Measurements from ENCODE around the gene ACER1.
"Not testable (repeated sequence)": the region's sequence is repeated elsewhere in the genome, so short reads cannot be mapped to it uniquely, and the experiment has no call there.

The ACER1 gene

DNA sequence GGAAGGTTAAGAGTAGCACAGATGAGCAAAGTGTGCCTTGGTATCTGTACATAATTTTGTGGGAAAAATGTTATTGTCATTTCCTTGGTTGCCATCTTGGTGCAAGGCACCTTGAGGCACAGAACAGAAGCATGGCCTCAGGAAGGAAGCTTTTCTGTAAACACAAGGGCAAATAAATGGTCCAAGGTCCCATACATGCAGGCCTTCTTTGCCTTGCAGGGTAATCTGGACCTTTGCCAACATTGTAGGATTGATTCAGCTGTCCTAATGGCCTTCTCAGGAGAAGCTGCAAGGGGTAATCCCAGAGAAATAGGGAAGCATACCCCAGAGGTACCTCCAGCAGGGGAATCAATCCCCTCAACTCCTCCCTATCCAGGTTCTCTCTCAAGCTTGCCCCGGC is 44.7 kb downstream of the ACER1 start:
- no peak for DNase-seq

DNA sequence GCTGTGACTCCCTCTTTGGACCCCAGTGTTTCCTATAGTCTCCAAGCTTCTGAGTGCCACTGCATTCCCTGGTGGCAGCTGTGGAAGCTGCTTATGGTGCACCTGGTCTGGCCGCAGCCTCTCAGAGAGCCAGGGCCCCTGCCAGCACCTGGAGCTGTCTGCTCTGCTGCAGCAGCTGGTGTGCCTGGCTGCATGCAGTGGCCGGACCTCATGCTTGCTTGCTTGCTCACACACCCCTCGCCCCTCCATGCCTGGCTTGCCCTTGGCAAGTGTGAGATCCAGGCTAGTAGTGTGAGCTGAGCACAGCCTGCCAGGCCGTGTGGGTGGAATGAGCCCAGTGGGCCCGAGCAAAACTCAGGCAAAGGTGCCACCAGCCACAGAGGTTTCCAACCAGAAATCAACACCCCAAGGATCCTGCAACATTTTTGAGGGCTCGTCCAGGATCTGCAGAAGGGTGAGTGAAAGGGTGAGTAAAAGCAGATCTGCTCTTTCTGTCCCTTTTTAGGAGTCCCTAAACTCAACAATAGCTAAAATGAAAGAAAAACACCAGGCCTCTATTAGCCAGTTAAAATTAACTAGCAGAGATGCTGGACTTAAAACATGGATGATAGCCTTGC is 46.0 kb downstream of the ACER1 start:
- DNase-seq = no peak

GRCh38 chr19:6286676-6287075 is 46.7 kb downstream of the ACER1 start:
- no peak for DNase-seq

GRCh38 chr19:6282393-6282792 is 51.0 kb downstream of the ACER1 start:
- not testable (repeated sequence) for DNase-seq

DNA sequence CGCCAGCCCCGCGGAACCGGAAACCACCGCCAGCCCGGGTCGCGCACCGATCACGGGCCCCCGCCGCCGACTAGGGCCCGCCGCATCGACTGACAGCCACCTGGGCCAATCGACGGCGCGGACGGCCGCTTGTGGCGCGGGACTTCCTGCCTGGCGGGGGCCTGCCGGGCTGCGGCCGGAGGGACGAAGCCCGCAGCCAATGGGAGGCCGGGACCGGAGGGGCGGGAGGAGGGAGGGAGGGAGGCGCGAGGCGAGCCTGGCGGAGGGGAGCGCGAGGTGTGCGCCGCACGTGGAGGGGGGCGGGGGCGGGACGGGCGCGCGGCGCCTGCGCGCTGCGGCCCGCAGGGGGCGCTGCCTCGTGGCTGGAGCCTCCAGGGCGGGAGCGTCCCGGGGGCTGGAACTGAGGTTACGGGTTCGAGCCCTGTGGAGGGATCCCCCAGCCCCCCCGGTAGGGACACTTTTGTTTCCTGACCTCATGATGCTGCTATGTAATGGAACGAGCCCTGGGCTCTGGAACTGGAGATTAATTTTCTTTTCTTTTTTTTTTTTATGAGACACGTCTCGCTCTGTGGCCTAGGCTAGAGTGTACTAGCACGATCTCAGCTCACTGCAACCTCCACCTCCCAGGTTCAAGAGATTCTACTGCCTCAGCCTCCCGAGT is 53.4 kb downstream of the ACER1 start, which contains the start of gene MLLT1:
TSS of gene MLLT1 (minus strand) at position 45 of the 661 bp plus-strand sequence. CDS start 191 bp downstream, outside the sequence.
- DNase-seq = peak; percentile 36 to 99 (median 94)

DNA sequence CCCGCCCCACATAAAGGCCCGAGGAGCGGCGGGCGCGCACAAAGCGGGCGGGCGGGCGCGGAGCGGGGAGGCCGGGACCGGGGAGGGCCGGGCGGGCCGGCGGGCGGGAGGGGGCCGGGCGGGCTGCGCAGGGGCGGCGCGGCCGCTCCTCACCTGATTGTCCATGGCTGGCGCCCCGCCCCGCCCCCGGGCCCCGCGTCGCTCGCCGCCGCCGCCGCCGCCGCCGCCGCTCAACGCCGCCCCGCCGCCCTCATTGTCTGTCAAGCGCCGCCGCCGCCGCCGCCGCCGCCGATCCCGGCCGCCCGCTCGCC is 53.8 kb downstream of the ACER1 start:
- peak in 1 of 51 donors; percentile 48 for DNase-seq

DNA sequence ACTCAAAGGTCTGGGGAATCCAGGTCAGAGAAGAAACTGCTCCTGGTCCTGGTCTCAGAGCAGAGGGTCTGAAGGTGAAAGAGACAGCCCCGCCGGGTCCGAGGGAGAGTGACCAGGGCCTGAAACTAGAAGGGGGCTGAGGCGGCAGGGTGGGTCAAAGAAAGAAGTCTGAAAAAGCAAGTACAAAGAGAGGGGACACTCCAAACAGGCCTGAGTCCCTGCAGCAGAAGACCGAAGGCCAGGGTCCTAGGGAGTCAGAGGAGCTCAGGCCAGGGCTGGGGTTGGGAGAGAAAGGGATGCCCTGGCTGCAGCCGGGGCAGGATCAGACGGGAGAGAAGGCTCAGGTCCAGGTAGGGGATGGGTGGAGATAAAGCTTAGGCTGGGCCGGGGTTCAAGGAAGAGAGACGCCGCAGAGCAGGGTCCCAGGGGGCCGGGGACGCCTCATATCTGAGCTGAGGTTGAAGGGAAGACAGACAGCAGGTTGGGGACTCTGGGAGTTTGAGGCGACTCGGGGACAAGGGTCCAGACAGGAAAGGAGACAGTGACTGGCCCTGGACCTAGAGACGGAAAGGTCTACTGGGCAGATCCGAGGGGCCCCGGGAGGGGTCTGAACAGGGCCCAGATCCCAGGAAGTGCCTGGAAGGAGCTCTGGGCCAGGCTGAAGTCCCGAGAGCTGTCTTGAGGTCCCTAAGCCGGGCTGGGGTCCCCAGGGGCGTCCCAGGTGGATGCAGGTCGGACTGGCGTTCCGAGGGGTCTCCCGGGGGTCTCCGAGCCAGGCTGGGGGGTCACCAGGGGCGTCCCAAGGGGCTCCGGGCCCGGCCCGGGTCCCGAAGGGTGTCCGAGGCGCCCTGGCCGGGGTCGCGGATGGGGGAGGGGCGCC is 54.4 kb downstream of the ACER1 start:
- no peak for DNase-seq

DNA sequence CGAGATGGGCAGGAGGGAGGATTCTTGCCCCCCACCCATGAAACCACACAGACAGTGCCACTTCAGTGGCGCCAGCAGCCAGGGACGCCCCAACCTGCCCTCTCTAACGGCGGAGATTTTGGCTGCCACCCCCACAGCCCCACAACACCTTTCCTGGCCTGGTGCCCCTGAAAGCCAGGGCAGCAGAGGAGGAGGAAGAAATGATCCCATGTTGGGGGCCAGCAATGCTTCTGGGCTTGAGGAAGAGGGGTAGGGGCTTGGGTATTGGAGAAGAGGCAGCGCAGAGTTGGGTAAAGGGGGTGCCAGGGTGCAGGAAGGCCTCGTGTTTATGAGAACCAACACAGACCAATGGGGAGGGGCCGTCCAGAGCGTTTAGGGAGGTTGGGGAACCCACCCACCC is 55.4 kb downstream of the ACER1 start:
- no peak for DNase-seq

- no peak for DNase-seq
Measured at GRCh38 chr19:6276447-6276846, 57.0 kb downstream of the ACER1 start.

- no peak for DNase-seq
Measured at GRCh38 chr19:6275170-6275744, 58.2 kb downstream of the ACER1 start.

- DNase-seq = peak in 4 of 51 donors; percentile 5 to 18 (median 12)
Measured at GRCh38 chr19:6274756-6275155, 58.7 kb downstream of the ACER1 start.

GRCh38 chr19:6273701-6274601 is 59.5 kb downstream of the ACER1 start:
- peak in 45 of 51 donors; percentile 8 to 84 (median 56) for DNase-seq

DNA sequence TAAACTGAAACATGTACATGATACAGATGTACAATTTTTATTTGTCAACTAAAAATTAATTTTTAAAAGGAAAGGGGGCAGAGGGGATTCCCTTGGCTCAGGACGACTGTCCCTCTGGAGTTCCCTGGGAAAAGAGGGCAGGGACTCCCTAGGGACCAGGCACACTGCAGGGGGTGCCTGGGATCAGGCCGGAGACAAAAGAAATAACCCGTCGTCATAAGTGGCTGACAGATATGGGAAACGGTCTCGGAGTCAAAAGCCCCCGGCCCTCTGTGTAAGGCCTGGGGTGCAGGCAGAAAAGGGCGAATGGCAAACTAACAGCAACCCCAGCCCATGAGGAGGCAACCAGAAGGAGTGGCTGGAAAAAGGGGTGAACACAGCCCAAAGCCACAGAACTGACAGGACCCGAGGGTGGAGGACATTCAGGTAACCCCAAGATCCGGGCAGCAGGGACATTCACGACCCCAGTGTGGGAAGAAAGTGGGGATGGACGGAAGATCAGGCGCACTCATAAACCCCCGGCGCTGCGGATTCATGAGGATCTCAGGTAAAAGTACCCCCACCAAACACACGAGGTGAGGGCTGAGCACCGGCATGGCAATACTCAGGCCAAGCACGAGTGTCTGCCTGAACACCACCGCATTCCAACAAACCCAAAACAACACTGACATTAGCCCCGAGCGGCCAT is 60.4 kb downstream of the ACER1 start:
- DNase-seq = no peak

- peak in 1 of 51 donors; percentile 52 for DNase-seq
Measured at GRCh38 chr19:6272411-6272791, 61.0 kb downstream of the ACER1 start.

GRCh38 chr19:6271721-6272410 is 61.5 kb downstream of the ACER1 start:
- peak in 39 of 51 donors; percentile 10 to 72 (median 45) for DNase-seq

DNA sequence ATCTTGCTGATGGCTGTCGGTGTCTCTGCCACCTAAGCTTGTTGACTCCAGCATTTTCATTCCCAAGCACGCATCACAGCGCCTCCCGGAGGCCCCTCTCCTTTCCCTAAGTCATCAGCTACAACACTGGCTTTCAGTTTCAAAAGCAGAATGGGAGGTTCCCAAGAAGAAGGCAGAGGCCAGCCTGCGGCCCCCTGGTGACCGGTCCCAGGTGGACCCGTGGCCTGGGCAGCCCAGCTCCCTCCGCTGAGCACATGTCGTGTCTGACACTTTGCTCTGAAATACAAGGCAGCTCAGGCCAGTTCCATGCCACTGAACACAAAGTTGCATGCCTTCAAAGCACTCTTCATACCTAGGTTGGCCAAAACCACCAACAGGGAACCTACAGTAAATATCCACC is 62.2 kb downstream of the ACER1 start:
- no peak for DNase-seq

- DNase-seq = no peak
Measured at GRCh38 chr19:6270822-6271221, 62.6 kb downstream of the ACER1 start.

DNA sequence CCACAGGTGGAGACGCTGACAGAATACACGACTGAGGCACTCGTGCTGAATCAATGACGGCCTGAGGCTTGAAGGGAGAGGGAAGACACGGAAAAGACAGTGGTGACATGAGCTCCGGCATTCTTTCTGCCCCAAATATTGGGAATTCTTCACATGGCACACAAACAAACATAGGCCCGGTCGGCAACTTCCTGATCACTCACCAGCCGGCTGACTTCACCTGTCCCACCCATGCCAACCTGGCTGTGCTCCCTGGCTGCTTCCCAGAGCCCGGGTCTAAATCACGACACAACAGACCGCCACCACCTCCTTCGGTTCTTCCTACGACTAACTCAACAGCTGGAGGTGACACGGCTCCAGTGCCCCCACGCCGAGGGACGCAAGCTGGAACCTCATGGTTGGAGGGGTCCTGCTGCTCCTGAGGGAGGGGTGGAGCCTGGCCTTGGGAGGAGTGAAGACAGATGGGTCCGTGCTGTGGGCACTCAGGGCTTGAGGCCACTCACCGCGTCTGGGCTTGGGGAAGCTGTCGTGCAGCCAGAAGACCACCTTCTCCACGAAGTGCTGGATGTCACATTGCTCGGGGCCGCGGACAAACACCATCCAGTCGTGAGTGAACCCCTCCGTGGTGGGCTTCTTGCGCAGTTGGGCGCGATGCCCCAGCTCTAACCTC is 63.2 kb downstream of the ACER1 start:
- no peak for DNase-seq
